Fibroblast of skin of left quadriceps (primary cell): ENCODE data around the gene MCAT.
A peak's percentile ranks its signal among the peaks of the same experiment; 100 is the strongest.

Experiments used
- DNase-seq, 2 experiments: peaks; one replicate each; pipeline ENCODE4 v3.0.0-alpha.2; 2013; ENCODE audit warnings: low read depth in 2 of 2

Gene MCAT, protein sequence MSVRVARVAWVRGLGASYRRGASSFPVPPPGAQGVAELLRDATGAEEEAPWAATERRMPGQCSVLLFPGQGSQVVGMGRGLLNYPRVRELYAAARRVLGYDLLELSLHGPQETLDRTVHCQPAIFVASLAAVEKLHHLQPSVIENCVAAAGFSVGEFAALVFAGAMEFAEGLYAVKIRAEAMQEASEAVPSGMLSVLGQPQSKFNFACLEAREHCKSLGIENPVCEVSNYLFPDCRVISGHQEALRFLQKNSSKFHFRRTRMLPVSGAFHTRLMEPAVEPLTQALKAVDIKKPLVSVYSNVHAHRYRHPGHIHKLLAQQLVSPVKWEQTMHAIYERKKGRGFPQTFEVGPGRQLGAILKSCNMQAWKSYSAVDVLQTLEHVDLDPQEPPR

DNA sequence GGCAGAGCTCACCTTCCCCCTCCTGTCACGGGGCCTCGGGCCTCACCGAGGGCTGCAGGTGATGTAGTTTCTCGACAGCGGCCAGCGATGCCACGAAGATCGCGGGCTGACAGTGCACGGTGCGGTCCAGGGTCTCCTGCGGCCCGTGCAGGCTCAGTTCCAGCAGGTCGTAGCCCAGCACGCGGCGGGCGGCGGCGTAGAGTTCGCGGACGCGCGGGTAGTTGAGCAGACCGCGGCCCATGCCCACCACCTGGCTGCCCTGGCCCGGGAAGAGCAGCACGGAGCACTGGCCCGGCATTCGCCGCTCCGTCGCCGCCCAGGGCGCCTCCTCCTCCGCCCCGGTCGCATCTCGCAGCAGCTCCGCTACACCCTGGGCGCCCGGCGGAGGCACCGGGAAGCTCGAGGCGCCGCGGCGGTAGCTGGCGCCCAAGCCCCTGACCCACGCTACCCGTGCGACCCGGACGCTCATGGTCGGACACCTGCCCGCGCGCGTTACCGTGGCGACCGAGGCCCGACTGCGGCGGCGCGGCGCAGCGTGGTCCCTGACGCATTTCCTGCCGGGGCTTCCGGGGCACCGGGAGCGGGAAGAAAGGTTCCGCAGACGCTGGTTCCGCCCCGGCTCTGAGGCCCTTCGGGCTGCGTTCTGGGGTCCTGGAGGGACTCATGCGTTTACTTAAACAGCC is at the start of gene MCAT:
Gene MCAT (minus strand): TSS at position 519 of the 683 bp plus-strand sequence. CDS start 50 bp downstream, at position 469.
- peak; percentile 27 to 35 for DNase-seq

DNA sequence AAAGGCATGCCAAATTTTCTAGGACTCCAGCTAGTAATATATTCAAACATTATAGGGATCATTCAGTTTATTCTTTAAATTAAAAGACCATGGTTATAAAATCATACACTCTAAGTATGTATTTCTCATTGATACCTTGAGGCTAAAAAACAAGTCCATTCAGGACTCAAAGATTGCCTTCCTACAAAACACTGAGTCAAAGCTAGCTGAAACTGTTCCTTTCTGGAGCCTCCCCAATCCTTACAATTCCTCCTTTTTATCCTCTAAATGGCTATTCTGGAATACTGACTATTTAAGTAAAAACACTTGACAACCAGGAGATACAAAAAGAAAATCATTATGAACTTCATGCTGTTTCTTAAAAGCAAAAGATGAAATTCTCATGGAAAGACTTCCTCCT is 48.6 kb upstream of the MCAT start:
- no peak for DNase-seq

DNA sequence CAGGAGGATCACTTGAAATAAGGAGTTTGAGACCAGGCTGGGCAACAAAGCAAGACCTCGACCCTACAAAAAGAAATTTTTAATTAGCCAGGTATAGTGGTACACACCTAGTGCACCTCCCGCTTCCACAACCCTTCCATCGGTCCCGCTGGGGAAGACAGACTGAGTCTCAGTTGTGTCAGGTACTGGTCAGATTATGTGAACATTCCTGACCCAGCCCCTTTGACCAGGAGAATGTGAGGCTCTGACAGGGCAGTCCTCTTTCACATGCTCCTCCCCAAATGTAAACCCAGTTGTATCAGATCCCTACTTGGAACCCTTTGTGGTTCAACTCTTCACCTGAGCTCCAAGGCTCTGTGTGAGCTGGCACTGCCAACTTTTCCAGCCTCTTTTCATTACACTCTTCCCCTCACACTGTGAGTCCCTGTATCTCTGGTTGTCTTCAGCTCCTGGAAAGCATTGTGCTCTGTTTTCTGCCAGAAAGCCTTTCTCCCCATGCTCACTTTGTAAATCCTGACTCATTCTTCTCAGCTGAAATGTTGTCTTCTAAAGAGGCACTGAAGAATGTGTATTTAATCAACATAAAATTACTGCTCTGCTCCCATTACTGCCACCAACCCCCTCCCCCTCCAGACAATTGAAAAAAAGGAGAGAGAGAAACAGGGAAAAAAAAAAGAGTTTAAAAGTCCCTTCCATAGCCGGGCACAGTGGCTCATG is 45.8 kb upstream of the MCAT start:
- DNase-seq, result no peak

DNA sequence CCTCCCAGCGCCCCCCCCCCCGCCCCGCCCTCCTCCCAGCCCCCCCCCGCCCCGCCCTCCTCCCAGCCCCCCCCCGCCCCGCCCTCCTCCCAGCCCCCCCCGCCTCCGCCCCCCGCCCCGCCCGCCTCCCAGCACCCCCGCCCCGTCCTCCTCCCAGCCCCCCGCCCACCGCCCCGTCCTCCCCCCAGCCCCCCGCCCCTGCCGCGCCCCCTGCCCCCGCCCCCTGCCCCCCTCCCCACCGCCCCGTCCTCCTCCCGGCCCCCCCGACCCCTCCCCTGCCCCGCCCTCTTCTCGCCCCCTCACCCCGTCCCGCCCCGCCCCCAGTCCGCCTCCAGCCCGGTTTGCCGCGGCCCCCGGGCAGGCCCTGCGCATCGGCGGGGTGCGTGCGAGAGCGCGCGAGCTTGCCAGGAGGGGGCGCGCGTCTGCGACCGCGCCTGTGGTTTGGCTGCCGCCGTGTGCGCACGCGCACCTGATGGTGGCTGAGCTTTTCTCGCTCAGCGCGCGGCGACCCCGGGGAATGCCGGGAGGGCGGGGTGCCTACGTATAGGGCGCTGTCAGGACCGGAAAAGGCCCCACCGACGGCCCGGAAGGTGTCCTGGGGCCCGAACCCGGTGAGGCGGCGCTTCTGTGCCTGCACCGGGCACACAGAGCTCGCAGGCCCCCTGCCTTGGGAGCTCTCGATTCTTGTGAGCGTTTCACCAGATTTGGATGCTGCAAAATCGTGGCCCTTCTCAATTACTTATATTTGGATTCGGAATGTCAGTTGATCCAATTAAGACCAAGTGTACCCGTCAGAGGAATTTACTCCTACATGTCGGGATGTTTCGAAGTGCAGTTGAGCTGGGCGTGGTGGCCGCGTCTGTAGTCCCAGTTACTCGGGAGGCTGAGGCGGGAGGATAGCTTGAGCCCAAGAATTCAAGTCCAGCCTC is 44.2 kb upstream of the MCAT start:
- DNase-seq, result peak; percentile 86 to 89

DNA sequence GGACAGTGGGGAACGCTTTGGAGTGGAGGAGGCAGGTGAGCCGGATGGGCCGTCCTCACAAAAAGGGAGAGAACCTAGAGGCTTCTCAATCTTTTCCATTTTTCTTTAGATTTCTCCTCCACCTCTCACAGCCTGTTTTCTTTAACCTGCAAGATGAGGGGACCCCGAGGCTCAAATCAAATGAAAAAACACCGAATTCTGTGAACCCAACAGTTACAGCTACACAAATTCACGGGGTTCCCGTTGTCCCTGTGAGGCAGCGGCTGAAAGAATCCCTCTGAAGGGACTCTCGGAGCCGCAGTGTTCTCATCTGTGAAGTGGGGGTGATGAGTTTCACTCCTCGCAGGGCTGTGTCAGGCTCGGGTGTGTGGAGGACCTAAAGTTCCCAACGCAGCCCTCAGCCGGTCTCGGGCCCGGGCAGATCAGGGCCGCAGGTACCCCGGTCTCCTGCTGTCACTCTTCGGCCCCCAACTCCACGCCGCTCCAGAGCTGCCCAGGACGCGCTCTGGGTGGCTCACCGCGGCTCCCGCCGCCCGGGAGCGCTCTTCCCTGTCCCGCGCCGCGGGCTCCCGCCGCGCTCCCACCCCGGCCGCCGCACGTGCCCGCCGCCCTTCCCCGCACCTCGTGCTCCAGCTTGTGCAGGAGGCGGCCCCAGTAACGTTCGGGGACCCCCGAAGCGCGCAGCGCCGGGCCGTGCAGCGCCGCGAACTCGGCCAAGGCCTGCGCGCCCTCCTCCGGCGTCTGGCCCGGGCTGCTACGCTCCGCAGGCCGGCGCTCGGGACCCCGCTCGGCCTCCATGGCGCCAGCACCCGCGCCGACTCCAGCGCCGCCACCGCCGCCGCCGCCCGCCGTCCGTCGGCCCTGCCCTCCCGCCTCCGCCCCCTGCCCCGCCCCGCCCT is 43.3 kb upstream of the MCAT start, which contains the start of gene TTLL12:
Gene TTLL12 (minus strand): TSS at position 863 of the 899 bp plus-strand sequence. CDS start 65 bp downstream, at position 798.
- peak in 1 of 2 experiments; percentile 23 for DNase-seq

DNA sequence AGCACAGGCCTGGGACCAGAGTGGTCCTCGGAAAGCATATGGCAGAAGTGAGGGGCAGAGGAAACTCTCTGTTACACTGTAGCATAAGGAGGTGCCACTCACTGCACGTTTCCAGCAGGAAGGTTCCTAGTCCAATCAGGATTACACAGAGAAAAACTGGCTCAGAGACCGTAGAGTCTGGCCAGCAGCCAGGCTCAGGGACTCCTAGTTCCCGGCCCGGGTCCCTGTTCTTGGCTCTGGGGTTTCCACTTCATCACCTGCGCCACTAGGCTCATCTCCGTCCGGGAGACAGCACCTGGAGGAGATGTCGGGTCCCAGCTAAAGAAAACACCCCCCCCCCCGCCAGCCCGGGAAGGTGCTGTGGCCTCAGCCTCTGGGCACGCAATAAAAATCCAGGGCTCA is 42.7 kb upstream of the MCAT start:
- DNase-seq, result no peak

DNA sequence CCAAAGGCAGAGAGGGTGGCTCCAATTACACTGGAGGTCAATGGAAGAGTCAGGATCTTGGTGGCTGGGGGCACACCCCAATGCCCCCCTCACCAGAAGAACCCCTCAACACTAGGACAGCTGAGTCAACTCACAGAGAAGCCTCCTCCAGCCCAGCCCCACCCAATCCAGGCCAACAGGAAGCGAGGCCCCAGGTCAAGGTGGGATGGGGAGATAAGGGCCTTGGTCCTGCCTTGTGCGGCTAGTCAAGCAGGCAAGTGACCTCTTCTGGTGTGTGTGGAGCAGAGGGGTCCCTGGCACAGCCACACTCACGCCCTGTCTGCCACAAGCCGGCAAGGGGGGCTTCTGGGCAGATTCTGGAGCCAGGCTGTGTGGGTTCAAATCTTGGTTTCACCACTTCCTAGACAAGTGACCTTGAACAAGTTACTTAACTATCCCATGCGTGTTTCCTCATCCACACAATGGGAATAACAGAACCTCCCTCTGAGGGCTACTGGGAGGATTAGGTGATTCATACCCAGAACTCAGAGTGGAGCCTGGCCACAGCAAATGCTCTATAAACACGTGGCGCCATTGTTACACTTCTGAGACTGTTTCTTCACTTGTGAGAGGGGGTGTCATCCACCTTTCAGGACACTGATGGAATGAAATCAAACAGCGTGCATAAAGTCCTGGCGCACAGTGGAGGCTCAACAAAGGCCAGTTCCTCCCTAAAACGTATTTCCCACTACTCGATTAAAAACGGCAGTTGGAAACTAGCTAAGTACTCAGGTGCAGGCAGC is 40.5 kb upstream of the MCAT start:
- no peak for DNase-seq

DNA sequence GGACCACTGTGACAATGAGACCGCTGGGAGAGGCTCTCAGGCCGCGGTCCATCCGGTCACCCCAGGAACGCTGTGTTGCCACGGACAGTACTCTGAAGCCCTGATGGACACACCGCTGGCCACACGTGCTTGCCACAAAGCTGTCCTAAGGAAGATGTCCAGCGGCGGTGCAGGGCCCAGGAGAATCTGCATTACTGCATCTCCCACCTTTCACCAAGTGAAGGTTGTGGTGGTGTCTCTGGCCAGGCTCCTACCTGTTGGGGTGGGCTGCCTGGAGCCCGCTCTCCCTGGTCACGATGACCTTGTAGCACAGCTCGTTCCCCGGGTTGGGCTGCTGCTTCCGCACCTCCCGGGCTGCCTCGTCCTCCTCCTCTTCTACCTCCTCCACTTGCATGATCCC is 39.5 kb upstream of the MCAT start:
- DNase-seq, result no peak

DNA sequence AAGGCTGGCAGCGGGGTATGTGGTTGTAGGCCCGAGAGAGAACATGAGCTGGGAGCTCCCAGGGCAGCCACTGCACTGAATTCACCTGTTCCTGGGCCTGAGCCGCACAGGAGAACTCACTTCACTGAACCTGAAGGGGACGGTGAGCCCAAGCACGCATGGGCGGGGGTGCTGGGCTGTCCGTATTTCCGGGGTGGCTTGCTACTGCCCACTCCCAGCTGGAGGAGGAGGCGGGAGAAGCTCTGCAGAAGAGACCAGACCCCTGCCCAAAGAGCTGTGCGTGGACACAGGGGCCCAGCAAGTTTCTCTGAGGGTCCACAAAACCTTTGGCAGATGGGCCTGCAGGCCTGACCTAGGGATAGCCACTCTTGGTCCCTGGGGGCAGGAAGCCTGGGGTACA is 38.9 kb upstream of the MCAT start:
- DNase-seq, result no peak

DNA sequence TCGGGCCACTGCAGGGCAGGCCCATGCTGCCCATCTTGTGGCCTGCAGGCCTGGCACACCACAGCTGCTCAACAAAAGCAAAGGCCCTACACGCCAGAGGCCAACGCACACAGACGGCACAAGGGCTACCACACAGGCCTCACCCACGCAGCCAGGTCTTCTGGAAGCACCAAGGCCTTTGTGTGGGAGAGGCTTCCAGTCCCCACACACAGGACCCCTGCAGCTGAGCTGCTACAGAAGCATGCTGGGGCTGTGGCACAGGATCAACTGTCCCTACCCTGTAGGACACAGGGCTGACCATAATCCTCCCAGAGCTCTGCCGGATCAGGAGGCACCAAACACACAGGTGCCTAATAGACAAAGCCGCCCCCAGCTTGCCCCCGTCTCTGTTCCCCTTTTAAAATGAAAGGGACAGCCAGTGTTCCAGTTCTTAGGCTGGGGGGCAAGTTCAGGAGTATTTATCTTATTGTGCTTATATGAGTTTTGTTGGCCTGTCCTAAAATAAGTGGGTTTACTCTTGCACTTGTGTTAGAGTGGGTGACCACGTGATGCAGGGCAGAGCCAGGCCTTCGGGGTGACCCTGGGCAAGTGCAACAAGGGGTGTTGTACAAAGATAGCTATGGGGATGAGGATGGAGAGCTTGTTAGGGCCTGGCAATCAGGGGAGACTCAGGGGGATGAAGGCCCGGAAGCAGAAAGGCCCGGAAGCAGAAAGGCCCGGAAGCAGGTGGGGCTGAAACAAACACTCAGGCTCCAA is 38.3 kb upstream of the MCAT start:
- DNase-seq, result no peak

DNA sequence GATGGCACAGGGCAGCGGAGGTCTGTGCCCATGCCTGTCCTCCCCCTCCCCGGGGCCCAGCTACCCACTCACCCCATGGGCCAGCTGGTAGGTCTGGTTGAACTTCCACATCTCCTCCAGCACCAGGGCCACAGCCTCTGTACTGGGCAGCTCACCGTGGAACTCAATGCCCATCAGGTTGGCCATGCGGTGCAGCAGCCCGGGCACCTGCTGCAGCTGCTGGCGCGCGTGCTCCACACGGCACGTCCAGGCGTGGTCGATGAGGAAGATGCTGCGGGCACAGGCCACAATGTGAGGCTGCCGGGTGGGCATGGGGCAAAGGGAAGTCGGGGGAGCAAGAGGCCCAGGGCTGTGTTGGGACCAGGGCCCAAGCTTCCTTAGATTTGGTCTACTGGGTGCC is 37.5 kb upstream of the MCAT start:
- DNase-seq, result no peak

DNA sequence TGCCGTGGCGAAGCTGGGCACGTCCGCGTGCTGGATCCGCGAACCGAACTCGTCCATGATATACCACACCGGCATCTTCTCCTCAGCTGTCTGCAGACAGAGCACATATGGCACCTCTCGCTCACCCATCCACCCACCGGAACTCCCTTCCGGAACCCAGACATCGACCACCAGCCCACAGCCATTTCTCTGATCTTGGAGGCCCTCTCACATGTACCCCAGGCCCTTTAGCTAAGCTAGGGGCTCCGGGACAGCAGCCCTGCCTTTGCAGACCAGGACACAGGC is 36.7 kb upstream of the MCAT start:
- DNase-seq, result no peak

DNA sequence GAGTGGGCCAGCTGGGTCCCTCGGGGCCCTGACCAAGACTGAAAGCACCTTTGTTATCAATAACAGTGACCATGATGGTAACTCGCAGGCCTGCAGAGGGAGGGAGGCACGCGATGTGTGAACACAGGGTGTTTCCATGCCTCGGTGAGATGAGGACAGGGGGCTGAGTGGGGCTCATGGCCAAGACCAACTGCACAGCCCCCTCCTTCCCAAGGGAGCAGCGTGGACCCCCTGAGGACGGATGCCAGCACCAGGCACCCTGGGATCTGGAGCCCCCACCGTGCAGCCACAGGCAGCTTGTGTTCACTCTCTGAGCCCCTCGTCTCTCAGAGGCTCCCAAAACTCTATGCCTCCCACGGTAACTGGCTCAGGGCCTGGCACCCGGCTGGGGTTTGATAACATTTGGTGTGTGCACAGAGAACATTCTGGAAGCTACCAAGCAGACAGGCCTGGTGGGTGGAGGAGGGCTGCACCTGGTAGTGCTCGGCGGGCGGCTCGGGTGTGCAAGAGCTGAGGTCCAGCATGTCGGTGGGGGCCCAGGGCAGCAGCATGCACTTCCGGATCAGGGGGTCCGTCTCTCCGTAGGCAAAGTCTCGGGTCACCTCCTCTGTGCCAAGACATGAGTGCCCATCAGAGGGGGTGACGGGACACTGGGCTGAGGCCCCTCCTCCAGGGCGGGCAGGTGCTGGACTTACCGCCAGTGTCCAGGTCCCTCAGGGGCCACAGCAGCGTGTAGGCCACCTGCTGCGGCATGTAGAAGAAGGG is 36.1 kb upstream of the MCAT start:
- DNase-seq, result no peak

DNA sequence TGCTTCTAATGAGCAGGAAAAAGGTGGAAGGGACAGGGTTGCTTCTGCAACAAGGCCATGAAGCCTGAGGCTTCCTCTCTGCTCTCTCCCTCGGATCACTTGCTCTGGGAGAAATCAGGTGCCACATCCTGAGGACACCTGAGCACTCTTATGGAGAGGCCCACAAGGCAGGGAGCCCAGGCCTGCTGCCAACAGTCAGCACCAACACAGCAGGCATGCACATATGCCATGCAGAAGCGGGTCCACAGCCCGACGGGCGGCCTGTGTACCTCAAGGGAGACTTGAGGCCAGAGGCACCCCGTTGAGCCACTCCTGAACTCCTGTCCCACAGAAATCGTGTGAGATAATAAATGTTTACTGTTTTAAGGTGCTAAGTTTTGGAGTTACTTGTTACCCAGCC is 34.3 kb upstream of the MCAT start:
- no peak for DNase-seq

DNA sequence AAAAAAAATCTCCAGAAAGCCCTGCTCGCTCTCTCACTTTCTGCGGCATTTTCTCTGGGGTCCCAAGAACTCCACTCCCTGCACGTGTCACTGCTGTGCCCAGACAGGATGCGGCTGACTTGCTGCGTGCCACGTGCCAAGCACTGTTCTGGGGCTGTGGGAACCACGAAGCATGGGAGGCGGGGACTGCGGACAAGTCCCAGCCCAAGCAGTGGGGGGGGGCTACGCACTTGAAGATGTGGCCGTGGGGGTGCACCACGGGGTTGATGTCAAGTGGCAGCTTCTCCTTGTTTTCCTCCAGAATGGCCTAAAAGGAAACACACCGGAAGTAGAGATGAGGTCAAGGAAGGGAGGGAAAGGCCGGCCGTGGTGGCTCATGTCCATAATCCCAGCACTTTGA is 32.9 kb upstream of the MCAT start:
- DNase-seq, result no peak

DNA sequence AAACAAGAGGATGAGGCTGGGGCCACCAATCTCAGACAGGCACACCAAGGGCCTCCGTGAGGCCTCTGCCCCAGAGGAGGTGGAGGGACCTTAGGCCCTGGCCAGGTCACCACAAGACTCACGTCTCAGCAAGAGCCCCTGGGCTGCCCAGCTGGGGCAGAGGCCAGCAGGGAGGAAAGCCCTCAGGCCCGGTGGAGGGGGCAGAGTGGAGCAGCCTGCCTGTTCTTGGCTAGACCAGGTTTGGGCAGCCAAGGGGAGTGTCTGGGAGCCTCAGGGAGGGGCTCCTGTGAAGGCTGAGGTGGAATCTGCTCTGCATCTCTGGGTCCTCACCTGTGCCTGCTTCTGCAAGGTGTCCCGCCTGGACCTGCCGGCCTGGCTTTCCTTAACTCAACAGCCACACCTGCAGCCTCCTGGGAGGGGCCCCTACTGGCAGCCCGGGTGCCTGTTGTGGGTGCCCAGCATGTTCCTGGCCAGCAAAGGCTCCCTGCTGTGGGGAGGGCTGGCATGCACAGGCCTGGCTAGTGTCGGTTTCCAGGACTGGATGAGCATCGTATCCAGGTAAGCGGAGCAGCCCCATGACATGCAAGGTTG is 31.8 kb upstream of the MCAT start:
- DNase-seq, result no peak

DNA sequence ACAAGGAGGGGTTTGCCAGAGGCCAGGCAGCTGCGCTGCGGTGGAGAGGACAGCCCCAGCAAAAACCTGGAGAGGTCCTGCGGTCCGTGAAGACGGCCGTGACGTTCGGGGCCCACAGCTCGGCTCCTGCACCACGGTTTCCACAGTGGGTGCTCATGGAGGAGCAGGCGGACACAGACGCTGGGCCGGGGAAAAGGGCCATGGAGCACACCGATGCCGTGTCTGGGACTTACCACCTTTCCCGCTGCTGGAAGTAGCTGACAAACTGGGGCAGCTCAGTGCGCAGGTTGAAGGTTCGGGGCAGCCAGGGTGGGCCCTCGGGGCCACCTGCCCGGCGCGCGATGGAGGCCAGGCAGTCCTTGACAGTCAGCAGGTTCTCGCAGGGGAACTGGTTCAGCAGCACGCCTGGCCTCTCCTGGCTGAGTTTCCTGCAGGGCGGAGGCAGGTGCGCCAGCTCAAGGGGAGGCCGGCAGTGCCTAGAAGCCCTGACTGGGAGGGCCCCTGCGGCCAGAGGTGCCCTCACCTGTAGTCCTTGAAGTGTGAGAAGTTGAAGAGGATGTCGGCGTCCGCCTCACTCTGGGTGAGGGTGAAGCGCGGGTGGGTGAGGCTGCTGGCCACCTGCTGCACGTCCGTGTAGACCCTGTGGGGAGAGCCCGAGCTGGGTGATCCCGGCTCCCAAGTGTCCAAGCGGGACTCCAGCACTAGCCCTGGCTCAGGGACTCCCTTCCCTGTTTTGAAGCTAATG is 30.9 kb upstream of the MCAT start:
- DNase-seq, result no peak
